ENCODE results near the gene NCAPG. TPM values are rescaled to one million over a fixed set of nuclear protein-coding genes. Genes with fewer than 3 reads are reported as not detected.

NCAPG gene
- total and polyA plus RNA-seq, 10 of the 15 experiments (the other 5 are each of a cell fraction or from before 2014, with no cell fraction given), result 17.3 to 93.9 (median 53.7) TPM

- FAIRE-seq (no peak), ATAC-seq (no peak), DNase-seq (ENCODE audit: low read depth, low spot score) (no peak)
- Histone ChIP-seq H2AFZ (ENCODE audit: control insufficient read depth, low read depth, low read length) (no peak overlapping the region; the same call in 1 of the 2 replicates), H4K20me1 (ENCODE audit: control insufficient read depth, insufficient read depth) (peaks cover 4% of the 10 kb centered on the region; the same call in 1 of the 2 replicates), H3K27ac (ENCODE audit: control insufficient read depth, insufficient read depth) (peak overlapping the region; percentile 60), H3K79me2 (ENCODE audit: control insufficient read depth, insufficient read depth, low read length) (peaks cover 94% of the 10 kb centered on the region), H3K9me3 (replicated peaks; ENCODE audit: control insufficient read depth, insufficient read depth, low read length) (no peaks in the 10 kb centered on the region), H3K9ac (ENCODE audit: control insufficient read depth, insufficient read depth, low read length) (peak overlapping the region; percentile 82; the same call in 1 of the 2 replicates), H3K27me3 (replicated peaks in 1 of 2; ENCODE audit: control insufficient read depth in 2 of 2, insufficient read depth in 2 of 2, low read length in 1 of 2) (no peaks in the 10 kb centered on the region; a peak in 1 of 4 replicates), H3K4me3 (peak overlapping the region; percentile 87), H3K4me1 (ENCODE audit: control insufficient read depth, insufficient read depth, low read length) (no peaks in the 10 kb centered on the region), H3K4me2 (ENCODE audit: control insufficient read depth, insufficient read depth) (peak overlapping the region; percentile 85), H3K36me3 (ENCODE audit: control insufficient read depth in 2 of 2, insufficient read depth in 2 of 2, low read length in 1 of 2) (0 out of 4 replicates have a peak, but pooled peaks cover 0 to 6% of the 10 kb centered on the region in 2 experiments)
- no peak for TF ChIP-seq CREM (IDR thresholded peaks at IDR 0.05; ENCODE audit: low read depth)
- no peak for TF ChIP-seq SIX5 (IDR thresholded peaks at IDR 0.05; ENCODE audit: low read depth, low read length, severe bottlenecking)
- TF ChIP-seq, protein P1, sequence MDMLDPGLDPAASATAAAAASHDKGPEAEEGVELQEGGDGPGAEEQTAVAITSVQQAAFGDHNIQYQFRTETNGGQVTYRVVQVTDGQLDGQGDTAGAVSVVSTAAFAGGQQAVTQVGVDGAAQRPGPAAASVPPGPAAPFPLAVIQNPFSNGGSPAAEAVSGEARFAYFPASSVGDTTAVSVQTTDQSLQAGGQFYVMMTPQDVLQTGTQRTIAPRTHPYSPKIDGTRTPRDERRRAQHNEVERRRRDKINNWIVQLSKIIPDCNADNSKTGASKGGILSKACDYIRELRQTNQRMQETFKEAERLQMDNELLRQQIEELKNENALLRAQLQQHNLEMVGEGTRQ (IDR thresholded peaks at IDR 0.05; ENCODE audit: borderline replicate concordance, low read depth, low read length), result no peak
- no peak for TF ChIP-seq POLR2AphosphoS2 (IDR thresholded peaks at IDR 0.05; ENCODE audit: low read depth, low read length)
- TF ChIP-seq POU2F2 (IDR thresholded peaks at IDR 0.05; ENCODE audit: borderline replicate concordance, low read depth, low read length), result no peak
- no peak for TF ChIP-seq STAT3 (IDR thresholded peaks at IDR 0.05; ENCODE audit: low read depth, low read length)
- TF ChIP-seq ATF7 (IDR thresholded peaks at IDR 0.05; ENCODE audit: low read depth), result no peak
- no peak for TF ChIP-seq HCFC1 (IDR thresholded peaks at IDR 0.05; ENCODE audit: low read length)
- TF ChIP-seq WRNIP1 (IDR thresholded peaks at IDR 0.05; ENCODE audit: borderline replicate concordance, low read depth, low read length), result no peak
- RAD21 ChIA-PET (ENCODE audit: unreplicated experiment), result interaction anchor here (0.6 to 1.4 kb wide), 2 partner anchors 15 to 265 kb away, joined by 3 read pairs; no protein-coding TSS in a partner anchor
- SMC1A ChIA-PET (ENCODE audit: uncharacterized antibody, unreplicated experiment), result interaction anchor here (0.7 to 1.3 kb wide), 3 partner anchors 19 to 782 kb away, joined by 3 to 4 read pairs (median 4); no protein-coding TSS in a partner anchor
- intact Hi-C loops (cut with micrococcal nuclease; ENCODE audit: unreplicated experiment), result loop anchor here (10.0 kb wide), 1 partner anchor 392 kb away; no protein-coding TSS in a partner anchor
- POLR2A ChIA-PET, result interaction anchor here (1.5 kb wide), 1 partner anchor 236 kb away, joined by 3 read pairs; the partner anchor contains the start of gene LAP3
- CTCF ChIA-PET, result interaction anchor here (0.7 to 1.6 kb wide), 3 partner anchors 14 to 264 kb away, joined by 3 to 8 read pairs (median 3); no protein-coding TSS in a partner anchor
- in situ Hi-C loops (cut with MboI), result loop anchor here (10.0 kb wide), 1 partner anchor 212 kb away; the partner anchor contains the start of gene LCORL
- 61% methylated on average over 3 of the region's 3 CpGs for WGBS (ENCODE audit: insufficient coverage, insufficient replicate concordance, low lambda C conversion rate, missing lambda C conversion rate)
- no TSS peak for BruUV-seq (replicated peaks)
Observed at GRCh38 chr4:17812801-17813200, 2.0 kb downstream of the NCAPG start.

Measured in GM12878 (cell line).